ENCODE measurements around the gene GNGT2.
A peak's percentile ranks its signal among the peaks of the same experiment; 100 is the strongest.
"Not testable (repeated sequence)": the region's sequence is repeated elsewhere in the genome, so short reads cannot be mapped to it uniquely, and the experiment has no call there.

Gene GNGT2

GRCh38 chr17:49201481-49201927, 8.9 kb downstream of the GNGT2 start:
- no peak for DNase-seq
- no peaks in the 10 kb centered on the region for H3K9me3 Mint-ChIP-seq
- no peaks in the 10 kb centered on the region for H3K27me3 Mint-ChIP-seq

GRCh38 chr17:49200423-49201083, 9.8 kb downstream of the GNGT2 start:
- no peak overlapping the region for H3K27ac Mint-ChIP-seq
- peaks cover 7% of the 10 kb centered on the region for H3K4me1 Mint-ChIP-seq (ENCODE audit: low read depth)
- H3K36me3 Mint-ChIP-seq (ENCODE audit: low read depth), result no peaks in the 10 kb centered on the region
- H3K27me3 Mint-ChIP-seq, result no peaks in the 10 kb centered on the region
- no peaks in the 10 kb centered on the region for H3K9me3 Mint-ChIP-seq
- DNase-seq, result no peak
- no peak overlapping the region for H3K4me3 Mint-ChIP-seq

More at GRCh38 chr17:49201481-49201927, 8.9 kb downstream of the GNGT2 start:
- H3K27ac Mint-ChIP-seq, result no peak overlapping the region
- no peak overlapping the region for H3K4me3 Mint-ChIP-seq
- H3K4me1 Mint-ChIP-seq (ENCODE audit: low read depth), result no peaks in the 10 kb centered on the region
- H3K36me3 Mint-ChIP-seq (ENCODE audit: low read depth), result peaks cover 6% of the 10 kb centered on the region

- Mint-ChIP-seq H3K27me3 (no peaks in the 10 kb centered on the region), H3K4me3 (no peak overlapping the region), H3K27ac (no peak overlapping the region), H3K4me1 (ENCODE audit: low read depth) (peaks cover 24% of the 10 kb centered on the region), H3K9me3 (no peaks in the 10 kb centered on the region), H3K36me3 (ENCODE audit: low read depth) (no peaks in the 10 kb centered on the region)
- no peak for DNase-seq
Measured at GRCh38 chr17:49198211-49198610, 12.2 kb downstream of the GNGT2 start.

- DNase-seq, result peak; percentile 21
- H3K27ac Mint-ChIP-seq, result no peak overlapping the region
- peaks cover 2% of the 10 kb centered on the region for H3K36me3 Mint-ChIP-seq (ENCODE audit: low read depth)
- no peaks in the 10 kb centered on the region for H3K27me3 Mint-ChIP-seq
- H3K9me3 Mint-ChIP-seq, result no peaks in the 10 kb centered on the region
- peaks cover 29% of the 10 kb centered on the region for H3K4me1 Mint-ChIP-seq (ENCODE audit: low read depth)
- no peak overlapping the region for H3K4me3 Mint-ChIP-seq
Measured at GRCh38 chr17:49197346-49197998, 12.9 kb downstream of the GNGT2 start.

- Mint-ChIP-seq H3K27ac (no peak overlapping the region), H3K36me3 (ENCODE audit: low read depth) (peaks cover 6% of the 10 kb centered on the region), H3K4me1 (ENCODE audit: low read depth) (peaks cover 35% of the 10 kb centered on the region), H3K27me3 (no peaks in the 10 kb centered on the region), H3K9me3 (no peaks in the 10 kb centered on the region), H3K4me3 (no peak overlapping the region)
- DNase-seq, result no peak
Measured at GRCh38 chr17:49196520-49196919, 13.9 kb downstream of the GNGT2 start.

GRCh38 chr17:49195751-49196150, 14.6 kb downstream of the GNGT2 start:
- Mint-ChIP-seq H3K4me1 (ENCODE audit: low read depth) (peaks cover 39% of the 10 kb centered on the region), H3K4me3 (peak overlapping the region; percentile 4), H3K27ac (peak overlapping the region; percentile 16), H3K27me3 (no peaks in the 10 kb centered on the region), H3K36me3 (ENCODE audit: low read depth) (peaks cover 6% of the 10 kb centered on the region), H3K9me3 (no peaks in the 10 kb centered on the region)
- DNase-seq, result no peak

- DNase-seq, result no peak
Measured at GRCh38 chr17:49194297-49194607, 16.1 kb downstream of the GNGT2 start.

GRCh38 chr17:49193513-49194296, 16.7 kb downstream of the GNGT2 start:
- Mint-ChIP-seq H3K9me3 (no peaks in the 10 kb centered on the region), H3K4me3 (peak overlapping the region; percentile 92), H3K27ac (peak overlapping the region; percentile 99), H3K36me3 (ENCODE audit: low read depth) (peaks cover 6% of the 10 kb centered on the region), H3K4me1 (ENCODE audit: low read depth) (peaks cover 43% of the 10 kb centered on the region), H3K27me3 (no peaks in the 10 kb centered on the region)
- peak; percentile 53 for DNase-seq

More at GRCh38 chr17:49194297-49194607, 16.1 kb downstream of the GNGT2 start:
- Mint-ChIP-seq H3K4me1 (ENCODE audit: low read depth) (peaks cover 43% of the 10 kb centered on the region), H3K4me3 (peak overlapping the region; percentile 92), H3K27me3 (no peaks in the 10 kb centered on the region), H3K9me3 (no peaks in the 10 kb centered on the region), H3K27ac (no peak overlapping the region), H3K36me3 (ENCODE audit: low read depth) (peaks cover 6% of the 10 kb centered on the region)

- H3K4me1 Mint-ChIP-seq (ENCODE audit: low read depth), result peaks cover 43% of the 10 kb centered on the region
- H3K27me3 Mint-ChIP-seq, result no peaks in the 10 kb centered on the region
- peaks cover 6% of the 10 kb centered on the region for H3K36me3 Mint-ChIP-seq (ENCODE audit: low read depth)
- peak overlapping the region; percentile 92 for H3K4me3 Mint-ChIP-seq
- DNase-seq, result peak; percentile 99
- peak overlapping the region; percentile 99 for H3K27ac Mint-ChIP-seq
- no peaks in the 10 kb centered on the region for H3K9me3 Mint-ChIP-seq
Measured at GRCh38 chr17:49191917-49192741, 18.2 kb downstream of the GNGT2 start.

GRCh38 chr17:49191409-49191916, 18.9 kb downstream of the GNGT2 start:
- H3K4me1 Mint-ChIP-seq (ENCODE audit: low read depth), result peaks cover 43% of the 10 kb centered on the region

GRCh38 chr17:49190932-49191331, 19.4 kb downstream of the GNGT2 start:
- no peak for DNase-seq
- Mint-ChIP-seq H3K4me3 (no peak overlapping the region), H3K27me3 (no peaks in the 10 kb centered on the region), H3K9me3 (peaks cover 2% of the 10 kb centered on the region), H3K36me3 (ENCODE audit: low read depth) (peaks cover 7% of the 10 kb centered on the region), H3K4me1 (ENCODE audit: low read depth) (peaks cover 39% of the 10 kb centered on the region), H3K27ac (peak overlapping the region; percentile 60)

More at GRCh38 chr17:49191409-49191916, 18.9 kb downstream of the GNGT2 start:
- H3K27me3 Mint-ChIP-seq, result no peaks in the 10 kb centered on the region
- no peaks in the 10 kb centered on the region for H3K9me3 Mint-ChIP-seq
- peak overlapping the region; percentile 99 for H3K27ac Mint-ChIP-seq
- H3K36me3 Mint-ChIP-seq (ENCODE audit: low read depth), result peaks cover 6% of the 10 kb centered on the region
- DNase-seq, result no peak
- H3K4me3 Mint-ChIP-seq, result peak overlapping the region; percentile 92

GRCh38 chr17:49187301-49187700, 23.1 kb downstream of the GNGT2 start:
- DNase-seq, result no peak
- H3K4me1 Mint-ChIP-seq (ENCODE audit: low read depth), result peaks cover 14% of the 10 kb centered on the region
- no peak overlapping the region for H3K4me3 Mint-ChIP-seq
- peaks cover 7% of the 10 kb centered on the region for H3K9me3 Mint-ChIP-seq
- H3K27ac Mint-ChIP-seq, result no peak overlapping the region
- peaks cover 5% of the 10 kb centered on the region for H3K36me3 Mint-ChIP-seq (ENCODE audit: low read depth)
- H3K27me3 Mint-ChIP-seq, result no peaks in the 10 kb centered on the region

- H3K4me1 Mint-ChIP-seq (ENCODE audit: low read depth); DNase-seq; H3K4me3 Mint-ChIP-seq; H3K27me3 Mint-ChIP-seq; H3K36me3 Mint-ChIP-seq (ENCODE audit: low read depth); H3K27ac Mint-ChIP-seq; H3K9me3 Mint-ChIP-seq: not testable (repeated sequence)
Measured at GRCh38 chr17:49185381-49185780, 25.0 kb downstream of the GNGT2 start.

- not testable (repeated sequence) for H3K4me3 Mint-ChIP-seq; H3K4me1 Mint-ChIP-seq (ENCODE audit: low read depth); H3K36me3 Mint-ChIP-seq (ENCODE audit: low read depth)
Measured at GRCh38 chr17:49184522-49184921, 25.9 kb downstream of the GNGT2 start.

More at GRCh38 chr17:49184522-49184921, 25.9 kb downstream of the GNGT2 start:
- not testable (repeated sequence) for H3K27ac Mint-ChIP-seq, DNase-seq, H3K9me3 Mint-ChIP-seq, H3K27me3 Mint-ChIP-seq
